Measurements from ENCODE around the gene SERPINE2.
A peak's percentile ranks its signal among the peaks of the same experiment; 100 is the strongest.
"Not testable (repeated sequence)": the region's sequence is repeated elsewhere in the genome, so short reads cannot be mapped to it uniquely, and the experiment has no call there.

The SERPINE2 gene

DNA sequence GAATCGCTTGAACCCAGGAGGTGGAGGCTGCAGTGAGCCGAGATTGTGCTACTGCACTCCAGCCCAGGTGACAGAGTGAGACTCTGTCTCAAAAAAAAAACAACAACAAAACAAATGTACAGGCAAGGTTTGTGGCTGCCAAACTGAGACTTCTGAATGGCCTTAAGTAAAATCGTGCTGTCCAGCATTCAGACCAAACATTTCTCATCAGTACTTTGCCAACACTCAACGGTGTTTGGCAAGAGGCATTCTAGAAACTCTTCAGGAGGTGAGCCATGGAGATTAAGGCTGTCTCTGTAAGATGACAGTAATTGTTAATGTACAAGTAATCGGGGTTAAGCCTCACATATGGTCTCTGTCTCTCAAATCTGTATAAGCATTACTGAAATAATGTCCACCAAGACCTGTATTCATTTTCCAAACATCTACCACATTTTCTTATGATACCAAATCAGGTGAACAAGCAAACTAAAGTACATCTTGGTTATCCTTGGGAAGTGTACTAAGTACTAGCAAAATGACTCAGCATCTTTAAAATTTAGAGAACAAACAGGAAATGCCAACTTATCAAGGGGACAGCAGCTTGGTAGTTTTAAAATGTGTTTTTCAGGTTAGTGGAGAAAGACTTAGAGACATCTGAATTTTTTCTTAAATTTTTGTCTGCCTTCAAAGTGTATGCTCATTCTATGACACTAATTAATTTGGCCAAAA, 29.3 kb downstream of the SERPINE2 start:
- DNase-seq = no peak

DNA sequence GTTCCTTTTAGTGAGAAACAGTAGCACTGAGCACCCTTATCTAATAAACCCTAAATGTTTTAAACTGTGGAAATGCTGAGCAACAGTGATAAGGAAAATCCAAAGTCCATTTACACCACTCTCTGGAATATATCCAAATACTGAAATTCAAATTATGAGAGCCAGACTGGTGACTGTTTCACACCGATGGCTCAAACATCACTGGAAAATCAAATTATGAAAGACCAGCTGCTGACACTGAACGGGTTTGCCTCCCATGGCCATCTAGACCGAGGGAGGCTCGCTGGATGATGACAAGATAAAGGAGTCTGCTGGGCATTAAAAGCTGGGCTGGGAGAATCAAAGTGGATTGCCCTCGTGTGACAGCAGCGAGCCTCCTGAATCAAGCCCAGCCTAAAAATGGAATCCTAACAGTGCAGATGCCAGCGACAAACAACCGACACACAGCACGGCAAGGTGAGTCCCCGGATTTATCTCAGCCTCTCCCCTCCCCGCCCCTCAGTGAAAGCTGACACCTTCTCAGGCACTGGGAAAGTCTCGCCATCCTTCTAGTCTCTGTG, 30.3 kb downstream of the SERPINE2 start:
- DNase-seq = no peak

DNA sequence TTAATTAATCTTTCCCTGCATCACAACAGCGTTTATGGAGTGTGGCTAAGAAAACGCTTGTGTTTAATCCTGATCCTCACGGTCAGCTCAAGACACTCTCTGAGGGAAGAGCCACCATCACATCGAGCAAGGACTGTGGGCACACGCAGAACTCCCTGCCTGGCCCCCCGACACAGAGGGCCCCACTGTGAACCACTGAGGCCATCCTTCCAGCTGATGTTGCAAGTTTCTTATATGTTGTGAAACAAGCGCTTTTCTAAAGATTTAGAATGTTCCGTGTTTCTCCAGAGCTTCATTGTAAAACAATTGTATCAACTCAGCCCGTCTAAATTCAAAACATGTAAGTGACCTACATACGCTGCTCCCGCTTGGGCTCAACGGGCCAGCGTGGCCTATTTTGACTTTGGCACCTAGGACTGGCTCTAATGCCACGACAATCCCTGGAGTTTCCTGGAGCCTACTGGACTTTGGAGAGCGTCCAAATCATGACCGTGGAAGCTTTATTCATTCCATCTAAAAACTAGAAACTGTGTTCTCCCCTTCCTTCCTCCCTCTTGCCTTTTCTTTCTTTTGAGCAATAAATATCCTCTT, 34.9 kb downstream of the SERPINE2 start:
- DNase-seq = no peak

GRCh38 chr2:224000662-224001061, 38.4 kb downstream of the SERPINE2 start:
- not testable (repeated sequence) for DNase-seq

- no peak for DNase-seq
Measured at GRCh38 chr2:223999862-224000261, 39.2 kb downstream of the SERPINE2 start.

DNA sequence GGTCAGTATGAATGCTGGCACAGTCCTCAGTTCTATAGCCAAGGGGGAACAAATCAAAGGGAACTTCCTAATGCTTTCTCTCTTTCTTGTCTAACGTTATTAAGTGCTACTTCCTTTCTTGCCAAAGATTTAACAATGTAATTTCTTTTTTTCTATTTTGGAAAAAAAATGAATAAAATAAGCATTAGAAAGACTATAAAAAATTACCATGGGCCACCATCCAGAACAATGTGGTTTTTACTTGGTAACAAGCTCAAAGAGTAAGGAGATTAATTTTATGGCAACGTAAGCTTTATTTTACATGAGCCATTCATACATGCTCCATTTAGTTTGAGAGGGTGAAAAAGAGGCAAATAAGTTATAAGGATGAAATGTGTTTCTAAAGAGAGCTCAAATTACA, 40.1 kb downstream of the SERPINE2 start:
- no peak for DNase-seq

DNA sequence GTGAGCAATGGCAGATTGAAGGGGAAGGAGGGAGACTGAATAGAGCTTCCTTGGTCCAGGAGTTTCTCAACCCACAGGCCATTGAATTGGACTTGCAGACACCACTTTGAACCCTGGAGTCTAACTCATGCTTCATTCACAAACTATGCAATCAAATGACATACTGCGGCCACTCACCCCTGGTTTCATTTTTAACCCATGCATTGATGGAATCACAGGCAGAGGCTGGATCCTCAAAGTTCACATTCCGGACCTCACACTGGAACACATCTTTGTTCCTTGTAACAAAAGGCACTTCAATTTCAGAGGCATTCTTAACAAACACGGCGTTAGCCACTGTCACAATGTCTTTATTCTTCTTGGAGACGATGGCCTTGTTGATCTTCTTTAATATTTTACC, 41.1 kb downstream of the SERPINE2 start:
- no peak for DNase-seq

DNA sequence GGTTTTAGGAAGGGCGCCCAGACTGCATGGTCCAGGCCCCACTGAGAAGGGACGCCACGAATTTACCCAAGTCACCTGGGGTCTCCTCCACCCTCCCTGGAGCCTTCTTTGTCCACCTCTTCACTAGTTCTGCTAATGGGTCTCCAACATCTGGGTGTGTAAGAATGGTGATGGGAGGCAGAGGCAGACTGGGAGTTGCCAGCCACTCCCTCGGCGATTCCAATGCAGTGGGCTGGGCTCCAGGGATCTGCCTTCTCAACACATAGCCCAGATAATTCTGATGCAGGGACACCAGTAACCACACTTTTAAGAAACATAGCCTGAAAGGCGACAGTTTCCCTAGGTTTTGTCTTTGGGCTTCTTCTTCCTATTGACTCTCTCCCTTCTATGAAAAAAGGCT, 42.7 kb downstream of the SERPINE2 start:
- no peak for DNase-seq

DNA sequence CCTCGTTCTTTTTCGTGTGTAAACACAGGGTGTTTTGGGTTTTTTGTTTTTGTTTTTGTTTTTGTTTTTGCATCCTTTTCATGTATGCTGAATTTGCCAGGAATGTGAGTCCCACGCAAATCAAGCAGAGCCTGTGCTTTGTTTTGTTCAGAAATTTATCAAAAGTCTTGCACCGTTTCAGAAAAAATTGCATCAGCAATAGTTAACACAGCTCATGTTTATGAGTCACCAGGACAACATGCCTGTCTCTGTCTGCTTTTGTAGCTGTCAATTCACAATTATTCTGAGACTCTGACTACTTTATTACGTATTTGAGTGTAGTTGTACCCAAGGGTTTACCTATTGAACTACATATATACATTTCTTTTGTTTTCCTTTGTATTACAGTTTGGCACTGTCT, 43.5 kb downstream of the SERPINE2 start:
- no peak for DNase-seq

GRCh38 chr2:223994562-223995162, 44.4 kb downstream of the SERPINE2 start:
- DNase-seq = no peak

DNA sequence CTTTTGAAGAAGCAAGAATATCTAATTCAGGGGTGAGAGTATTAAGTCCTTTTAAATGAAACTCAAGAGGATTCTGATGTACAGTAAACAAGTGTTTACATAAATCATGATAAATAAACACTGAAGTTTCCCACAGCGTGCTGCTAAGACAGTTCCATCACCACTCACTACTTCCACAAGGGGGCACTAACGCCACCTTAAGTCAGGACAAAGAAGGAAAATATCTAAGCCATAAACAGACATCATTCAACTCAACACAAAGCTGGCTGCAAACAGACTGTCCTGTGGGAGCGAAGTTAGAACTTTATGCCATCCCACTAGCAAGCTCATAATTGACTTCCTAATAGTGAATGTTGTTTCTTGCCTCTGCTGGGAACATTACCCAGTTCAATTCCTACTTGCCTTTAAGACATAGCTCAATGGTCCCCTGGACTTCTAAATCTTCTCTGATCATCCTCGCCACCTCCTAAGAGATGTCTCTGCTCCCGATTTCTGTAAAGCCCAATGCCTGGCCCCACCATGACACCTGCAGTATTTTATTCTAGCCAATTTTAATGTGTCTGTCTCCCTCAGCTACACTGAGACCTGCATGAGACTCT, 45.4 kb downstream of the SERPINE2 start:
- peak; percentile 40 to 64 for DNase-seq

GRCh38 chr2:223991611-223992010, 47.5 kb downstream of the SERPINE2 start:
- DNase-seq = no peak

GRCh38 chr2:223989856-223990232, 49.2 kb downstream of the SERPINE2 start:
- no peak for DNase-seq

DNA sequence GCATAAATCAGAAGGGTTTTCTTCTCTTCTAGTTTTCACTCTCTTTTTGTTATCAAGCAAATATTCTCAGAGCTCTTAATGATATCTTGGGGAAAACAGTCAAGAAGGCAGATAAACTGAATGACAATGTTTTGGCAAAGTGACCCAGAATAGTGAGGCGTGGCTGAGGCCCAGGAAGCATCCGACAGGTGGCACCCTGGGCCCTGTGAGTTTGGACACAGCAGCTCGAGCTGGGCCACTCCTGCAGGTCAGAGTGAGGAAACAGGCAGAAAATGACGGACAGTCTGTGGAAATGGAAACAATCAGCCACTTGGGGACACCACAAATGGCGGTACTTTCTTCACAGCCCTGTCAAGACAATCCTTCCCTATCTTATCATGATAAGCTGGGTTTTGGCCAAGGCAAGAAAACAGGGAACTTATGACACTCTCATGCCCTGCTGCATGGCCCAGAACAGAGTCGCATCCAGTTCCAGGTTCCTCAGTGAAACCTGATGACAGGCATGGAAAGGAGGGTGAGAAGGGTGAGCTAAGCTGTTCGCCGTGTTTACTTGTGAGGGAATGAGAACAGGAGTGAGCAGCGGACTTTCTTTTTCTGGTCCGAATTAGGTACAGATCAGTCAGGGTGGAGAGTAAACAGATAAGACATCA, 49.8 kb downstream of the SERPINE2 start:
- DNase-seq = no peak

GRCh38 chr2:223981241-223981640, 57.8 kb downstream of the SERPINE2 start:
- DNase-seq = no peak

- no peak for DNase-seq
Measured at GRCh38 chr2:223980803-223981202, 58.3 kb downstream of the SERPINE2 start.

DNA sequence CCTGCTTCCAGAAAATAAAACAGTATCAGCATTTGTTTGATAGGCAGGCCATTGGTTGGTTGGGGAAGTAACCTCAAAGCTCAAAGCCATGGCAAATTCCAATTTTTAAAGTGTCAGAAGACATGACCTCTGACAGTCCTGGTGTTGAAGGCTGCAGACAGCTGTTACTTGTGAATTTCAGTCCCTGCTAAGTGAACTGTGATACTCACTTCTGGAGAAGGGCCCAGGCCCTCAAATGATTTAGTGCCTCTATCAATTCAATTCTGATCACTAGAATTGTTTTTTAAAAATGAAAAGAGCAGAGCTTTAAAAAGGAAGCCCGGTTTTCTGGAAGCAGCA, 58.7 kb downstream of the SERPINE2 start:
- DNase-seq = no peak

DNA sequence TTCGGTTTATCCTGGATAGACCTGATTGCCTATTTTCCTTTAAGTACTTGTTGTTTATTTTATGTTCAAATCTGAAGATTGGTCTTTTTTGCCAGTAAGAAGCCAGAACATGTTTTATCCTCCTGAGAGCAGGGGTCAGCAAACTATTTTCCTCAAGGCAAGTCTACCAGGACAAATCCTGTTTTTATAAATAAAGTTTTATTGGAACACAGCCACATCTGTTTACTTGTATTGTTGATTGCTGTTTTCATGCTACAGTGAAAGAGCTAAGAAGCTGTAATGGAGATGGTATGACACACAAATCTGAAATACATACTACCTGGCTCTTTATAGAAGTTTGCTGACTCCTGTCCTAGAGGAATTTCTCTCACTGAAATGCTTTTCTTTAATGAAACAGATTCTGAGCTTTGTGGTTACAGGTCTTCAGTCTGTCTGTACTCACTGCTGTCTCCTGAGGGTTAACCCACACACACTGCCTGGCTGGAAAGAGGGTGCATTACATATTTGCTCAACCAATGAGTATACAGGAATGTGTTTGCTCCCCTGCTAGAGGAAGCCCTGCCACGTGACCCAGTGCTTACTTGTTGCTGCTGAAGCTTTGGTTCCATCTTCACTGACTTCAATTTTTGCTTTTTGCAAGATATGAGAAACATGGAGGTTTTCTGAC, 59.2 kb downstream of the SERPINE2 start:
- no peak for DNase-seq

DNA sequence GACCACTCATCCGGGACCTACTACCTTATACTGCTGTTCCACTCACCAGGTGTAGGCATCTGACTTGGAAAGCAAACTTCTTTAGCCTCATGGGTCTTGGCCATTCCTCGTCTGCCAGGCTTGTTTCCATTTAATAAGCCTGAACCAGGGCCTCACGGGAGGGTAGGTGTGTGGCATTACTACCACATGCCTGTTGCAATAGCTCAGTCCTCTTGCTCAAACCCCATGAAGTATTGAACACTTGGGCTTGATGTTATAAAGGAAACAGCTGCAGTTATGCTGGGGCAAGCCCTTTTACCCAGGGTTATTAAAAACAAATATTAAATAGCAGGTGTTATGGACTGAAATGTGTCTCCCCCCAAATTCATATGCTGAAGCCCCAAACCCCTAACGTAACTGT, 60.6 kb downstream of the SERPINE2 start:
- no peak for DNase-seq

- no peak for DNase-seq
Measured at GRCh38 chr2:223976635-223977226, 62.4 kb downstream of the SERPINE2 start.

DNA sequence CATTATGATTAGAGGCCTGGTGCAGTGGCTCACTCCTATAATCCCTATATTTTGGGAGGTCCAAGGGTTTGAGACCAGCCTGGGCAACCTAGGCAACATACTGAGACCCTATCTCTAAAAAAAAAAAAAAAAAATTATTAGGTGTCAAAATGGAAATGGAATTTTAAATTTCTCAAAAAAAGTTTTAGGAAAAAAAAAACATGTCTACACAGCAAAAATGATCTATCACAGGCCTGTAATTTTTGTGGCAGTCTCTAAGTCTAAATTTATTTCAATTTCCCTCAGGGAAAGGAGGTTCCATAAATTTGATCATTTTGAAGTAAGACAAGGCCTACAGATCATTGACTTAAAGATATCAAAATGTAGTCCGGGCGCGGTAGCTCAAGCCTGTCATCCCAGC, 65.5 kb downstream of the SERPINE2 start:
- no peak for DNase-seq

DNA sequence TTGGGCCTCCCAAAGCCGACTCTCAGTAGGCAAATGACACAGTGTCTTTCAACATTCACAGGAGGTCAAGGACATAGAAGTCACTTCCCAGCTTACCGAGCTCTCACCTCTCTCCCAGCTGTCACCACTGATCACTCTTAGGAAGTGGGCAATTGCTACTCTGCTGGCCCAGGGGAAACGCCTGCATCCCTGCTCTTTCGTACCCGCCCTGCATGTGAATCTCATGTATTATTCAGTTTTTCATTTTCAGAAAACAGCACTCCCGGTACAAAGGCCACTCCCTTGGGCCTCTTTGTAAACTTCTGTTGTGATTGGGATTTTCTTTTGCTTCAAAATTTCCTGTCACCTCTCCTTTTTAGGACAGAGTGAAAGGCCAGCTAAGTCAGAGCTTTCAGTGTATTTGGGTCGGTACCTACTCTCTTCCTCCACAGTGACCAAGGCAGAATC, 66.4 kb downstream of the SERPINE2 start:
- DNase-seq = no peak

Measured in CD4-positive, alpha-beta T cell treated with Interferon alpha-2 for 1 hour (primary cell).